ENCODE measurements around the gene NELFE.

GRCh38 chr6:31961616-31962015 is 2.8 kb upstream of the NELFE start:
- TF ChIP-seq SIN3A (IDR thresholded peaks at IDR 0.05; ENCODE audit: borderline replicate concordance, insufficient read depth, low read length) = no peak
- no peak for TF ChIP-seq TAF1 (IDR thresholded peaks at IDR 0.05; ENCODE audit: borderline replicate concordance, insufficient read depth, low read length)
- TF ChIP-seq REST (IDR thresholded peaks at IDR 0.05; ENCODE audit: insufficient read depth in 1 of 2, low read depth in 2 of 2, low read length in 2 of 2) = no peak
- TF ChIP-seq POLR2AphosphoS5 (IDR thresholded peaks at IDR 0.05; ENCODE audit: low read depth, low read length) = no peak
- no peak for TF ChIP-seq FOXP2 (optimal IDR thresholded peaks at IDR 0.05; ENCODE audit: borderline replicate concordance, extremely low read depth, extremely low read length, insufficient read depth)
